ENCODE measurements around the gene GAREM1.

GRCh38 chr18:32442575-32442974 lies 28.1 kb downstream of the GAREM1 start:
- TF ChIP-seq POLR2A (IDR thresholded peaks at IDR 0.05) = no peak
- TF ChIP-seq, protein P1, sequence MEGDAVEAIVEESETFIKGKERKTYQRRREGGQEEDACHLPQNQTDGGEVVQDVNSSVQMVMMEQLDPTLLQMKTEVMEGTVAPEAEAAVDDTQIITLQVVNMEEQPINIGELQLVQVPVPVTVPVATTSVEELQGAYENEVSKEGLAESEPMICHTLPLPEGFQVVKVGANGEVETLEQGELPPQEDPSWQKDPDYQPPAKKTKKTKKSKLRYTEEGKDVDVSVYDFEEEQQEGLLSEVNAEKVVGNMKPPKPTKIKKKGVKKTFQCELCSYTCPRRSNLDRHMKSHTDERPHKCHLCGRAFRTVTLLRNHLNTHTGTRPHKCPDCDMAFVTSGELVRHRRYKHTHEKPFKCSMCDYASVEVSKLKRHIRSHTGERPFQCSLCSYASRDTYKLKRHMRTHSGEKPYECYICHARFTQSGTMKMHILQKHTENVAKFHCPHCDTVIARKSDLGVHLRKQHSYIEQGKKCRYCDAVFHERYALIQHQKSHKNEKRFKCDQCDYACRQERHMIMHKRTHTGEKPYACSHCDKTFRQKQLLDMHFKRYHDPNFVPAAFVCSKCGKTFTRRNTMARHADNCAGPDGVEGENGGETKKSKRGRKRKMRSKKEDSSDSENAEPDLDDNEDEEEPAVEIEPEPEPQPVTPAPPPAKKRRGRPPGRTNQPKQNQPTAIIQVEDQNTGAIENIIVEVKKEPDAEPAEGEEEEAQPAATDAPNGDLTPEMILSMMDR (IDR thresholded peaks at IDR 0.05) = no peak

All from Peyer's patch (tissue), 4 donors.